ENCODE measurements around the gene CACNA1D.
A peak's percentile ranks its signal among the peaks of the same experiment; 100 is the strongest.

Gene CACNA1D

GRCh38 chr3:53747559-53747958 lies 253.1 kb downstream of the CACNA1D start:
- FAIRE-seq, result no peak
- TF ChIP-seq POU2F2 (IDR thresholded peaks at IDR 0.05; ENCODE audit: low read depth, low read length), result no peak
- TF ChIP-seq PAX5 (IDR thresholded peaks at IDR 0.05; ENCODE audit: insufficient read depth, low read length, severe bottlenecking), result no peak
- TF ChIP-seq SPI1 (IDR thresholded peaks at IDR 0.05; ENCODE audit: low read depth, low read length), result no peak
- TF ChIP-seq POLR2A (IDR thresholded peaks at IDR 0.05; ENCODE audit: low read depth, low read length), result no peak
- TF ChIP-seq TAF1 (IDR thresholded peaks at IDR 0.05; ENCODE audit: low read depth, low read length), result no peak
- no peak for TF ChIP-seq POLR2AphosphoS5 (IDR thresholded peaks at IDR 0.05; ENCODE audit: low read depth, low read length)
- no peak for DNase-seq (ENCODE audit: insufficient read length, low spot score)

GRCh38 chr3:53748512-53749271 lies 254.3 kb downstream of the CACNA1D start:
- peak; percentile 46 for DNase-seq (ENCODE audit: insufficient read length, low spot score)
- TF ChIP-seq SPI1 (IDR thresholded peaks at IDR 0.05; ENCODE audit: low read depth, low read length), result peak; percentile 96
- TF ChIP-seq PAX5 (IDR thresholded peaks at IDR 0.05; ENCODE audit: insufficient read depth, low read length, severe bottlenecking), result no peak
- FAIRE-seq, result peak; percentile 92

- FAIRE-seq (no peak), DNase-seq (ENCODE audit: insufficient read length, low spot score) (no peak)
- no peak for TF ChIP-seq PAX5 (IDR thresholded peaks at IDR 0.05; ENCODE audit: insufficient read depth, low read length, severe bottlenecking)
- no peak for TF ChIP-seq POLR2A (IDR thresholded peaks at IDR 0.05; ENCODE audit: low read depth, low read length)
- no peak for TF ChIP-seq POU2F2 (IDR thresholded peaks at IDR 0.05; ENCODE audit: low read depth, low read length)
- TF ChIP-seq SPI1 (IDR thresholded peaks at IDR 0.05; ENCODE audit: low read depth, low read length), result no peak
- no peak for TF ChIP-seq POLR2AphosphoS5 (IDR thresholded peaks at IDR 0.05; ENCODE audit: low read depth, low read length)
- TF ChIP-seq TAF1 (IDR thresholded peaks at IDR 0.05; ENCODE audit: low read depth, low read length), result no peak
These were observed 255.0 kb downstream of the CACNA1D start for GRCh38 chr3:53749448-53749847.

- TF ChIP-seq SPI1 (IDR thresholded peaks at IDR 0.05; ENCODE audit: low read depth, low read length) (peak; percentile 68), POLR2A (IDR thresholded peaks at IDR 0.05; ENCODE audit: low read depth, low read length) (no peak), POU2F2 (IDR thresholded peaks at IDR 0.05; ENCODE audit: low read depth, low read length) (no peak), PAX5 (IDR thresholded peaks at IDR 0.05; ENCODE audit: insufficient read depth, low read length, severe bottlenecking) (no peak)
- DNase-seq (ENCODE audit: insufficient read length, low spot score) (no peak), FAIRE-seq (no peak)
These were observed 256.1 kb downstream of the CACNA1D start for GRCh38 chr3:53750253-53751210.

- no peak for DNase-seq (ENCODE audit: insufficient read length, low spot score)
- no peak for TF ChIP-seq TAF1 (IDR thresholded peaks at IDR 0.05; ENCODE audit: low read depth, low read length)
- no peak for TF ChIP-seq PAX5 (IDR thresholded peaks at IDR 0.05; ENCODE audit: insufficient read depth, low read length, severe bottlenecking)
- TF ChIP-seq SPI1 (IDR thresholded peaks at IDR 0.05; ENCODE audit: low read depth, low read length), result peak; percentile 70
- FAIRE-seq, result peak; percentile 97
These were observed 259.2 kb downstream of the CACNA1D start for GRCh38 chr3:53753518-53754183.

GRCh38 chr3:53754325-53754724 lies 259.9 kb downstream of the CACNA1D start:
- TF ChIP-seq TAF1 (IDR thresholded peaks at IDR 0.05; ENCODE audit: low read depth, low read length), result no peak
- TF ChIP-seq POU2F2 (IDR thresholded peaks at IDR 0.05; ENCODE audit: low read depth, low read length), result no peak
- no peak for TF ChIP-seq SPI1 (IDR thresholded peaks at IDR 0.05; ENCODE audit: low read depth, low read length)
- no peak for TF ChIP-seq PAX5 (IDR thresholded peaks at IDR 0.05; ENCODE audit: insufficient read depth, low read length, severe bottlenecking)
- TF ChIP-seq POLR2A (IDR thresholded peaks at IDR 0.05; ENCODE audit: low read depth, low read length), result no peak
- no peak for TF ChIP-seq POLR2AphosphoS5 (IDR thresholded peaks at IDR 0.05; ENCODE audit: low read depth, low read length)
- FAIRE-seq (no peak), DNase-seq (ENCODE audit: insufficient read length, low spot score) (no peak)

- FAIRE-seq, result no peak
- DNase-seq (ENCODE audit: insufficient read length, low spot score), result no peak
- TF ChIP-seq POLR2A (IDR thresholded peaks at IDR 0.05; ENCODE audit: low read depth, low read length) (no peak), POU2F2 (IDR thresholded peaks at IDR 0.05; ENCODE audit: low read depth, low read length) (no peak), TAF1 (IDR thresholded peaks at IDR 0.05; ENCODE audit: low read depth, low read length) (no peak)
These were observed 264.4 kb downstream of the CACNA1D start for GRCh38 chr3:53758846-53759245.

- DNase-seq (ENCODE audit: insufficient read length, low spot score), result no peak
These were observed 268.9 kb downstream of the CACNA1D start for GRCh38 chr3:53763353-53763752.

GRCh38 chr3:53764026-53764775 lies 269.8 kb downstream of the CACNA1D start:
- TF ChIP-seq POLR2A (IDR thresholded peaks at IDR 0.05; ENCODE audit: low read depth, low read length) (no peak), TAF1 (IDR thresholded peaks at IDR 0.05; ENCODE audit: low read depth, low read length) (no peak), POLR2AphosphoS5 (IDR thresholded peaks at IDR 0.05; ENCODE audit: low read depth, low read length) (no peak), PAX5 (IDR thresholded peaks at IDR 0.05; ENCODE audit: insufficient read depth, low read length, severe bottlenecking) (no peak), SPI1 (IDR thresholded peaks at IDR 0.05; ENCODE audit: low read depth, low read length) (no peak), POU2F2 (IDR thresholded peaks at IDR 0.05; ENCODE audit: low read depth, low read length) (no peak)
- FAIRE-seq (peak; percentile 69), DNase-seq (ENCODE audit: insufficient read length, low spot score) (no peak)

More at GRCh38 chr3:53763353-53763752, 268.9 kb downstream of the CACNA1D start:
- TF ChIP-seq POLR2A (IDR thresholded peaks at IDR 0.05; ENCODE audit: low read depth, low read length) (no peak), POU2F2 (IDR thresholded peaks at IDR 0.05; ENCODE audit: low read depth, low read length) (no peak), TAF1 (IDR thresholded peaks at IDR 0.05; ENCODE audit: low read depth, low read length) (no peak), SPI1 (IDR thresholded peaks at IDR 0.05; ENCODE audit: low read depth, low read length) (no peak), PAX5 (IDR thresholded peaks at IDR 0.05; ENCODE audit: insufficient read depth, low read length, severe bottlenecking) (no peak), POLR2AphosphoS5 (IDR thresholded peaks at IDR 0.05; ENCODE audit: low read depth, low read length) (no peak)
- FAIRE-seq, result no peak
